Anterior cingulate cortex (tissue), 58 donors: Measurements from ENCODE around the gene TUT4.

Experiments
- DNase-seq, 58 donors: peaks; one replicate each; lab custom pipeline; 2025; lab: John Stamatoyannopoulos, UW

The TUT4 gene

GRCh38 chr1:52416811-52417210, 136.1 kb downstream of the TUT4 start:
- DNase-seq, result no peak

DNA sequence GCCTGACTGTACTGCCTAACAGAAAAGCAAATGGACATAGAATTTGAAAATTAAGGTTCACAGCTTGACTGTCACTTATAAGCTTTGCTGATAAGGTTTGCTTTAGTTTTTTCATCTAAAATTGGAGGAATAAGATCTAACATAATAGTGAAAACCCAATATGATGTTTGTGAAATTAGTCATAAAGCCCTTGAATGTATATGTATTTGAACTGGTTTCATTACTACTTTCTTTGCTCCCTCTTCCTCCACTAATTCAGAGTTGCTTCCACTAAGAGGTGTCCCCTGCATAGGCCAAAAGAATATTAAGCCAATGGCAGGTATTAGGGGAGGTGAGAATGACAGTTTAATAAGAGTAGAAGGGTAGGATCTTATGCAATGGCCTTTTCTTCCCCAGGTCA, 137.9 kb downstream of the TUT4 start:
- DNase-seq, result no peak

- DNase-seq, result no peak
Measured at GRCh38 chr1:52413410-52413989, 139.4 kb downstream of the TUT4 start.

DNA sequence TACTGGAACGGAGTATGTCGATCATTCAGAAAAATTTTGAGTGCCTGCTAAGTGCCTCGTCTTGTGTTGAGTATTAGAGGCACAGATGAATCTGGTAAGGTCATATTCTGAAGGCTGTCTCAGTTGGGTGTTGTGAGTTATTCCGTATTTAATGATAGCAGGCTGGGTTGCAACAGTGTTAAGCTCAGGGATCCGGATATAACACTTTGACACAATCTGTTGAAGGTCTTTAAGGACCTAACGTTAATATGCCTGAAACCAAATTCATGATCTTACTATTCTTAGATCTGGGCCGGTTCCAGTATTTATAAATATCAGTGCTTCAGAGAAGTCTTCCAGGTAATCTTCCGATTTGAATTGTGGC, 147.9 kb downstream of the TUT4 start:
- DNase-seq, result no peak

- DNase-seq, result peak; percentile 70 to 99 (median 92)
Measured at GRCh38 chr1:52404116-52404974, 148.5 kb downstream of the TUT4 start, which contains the start of the genes ORC1 and PRPF38A. Gene ORC1, minus strand, starts transcription at chr1:52404423. Its CDS starts 2,200 bp downstream, at chr1:52402223. Gene PRPF38A, plus strand, starts transcription at chr1:52404602. Its CDS starts 148 bp downstream, at chr1:52404750.

DNA sequence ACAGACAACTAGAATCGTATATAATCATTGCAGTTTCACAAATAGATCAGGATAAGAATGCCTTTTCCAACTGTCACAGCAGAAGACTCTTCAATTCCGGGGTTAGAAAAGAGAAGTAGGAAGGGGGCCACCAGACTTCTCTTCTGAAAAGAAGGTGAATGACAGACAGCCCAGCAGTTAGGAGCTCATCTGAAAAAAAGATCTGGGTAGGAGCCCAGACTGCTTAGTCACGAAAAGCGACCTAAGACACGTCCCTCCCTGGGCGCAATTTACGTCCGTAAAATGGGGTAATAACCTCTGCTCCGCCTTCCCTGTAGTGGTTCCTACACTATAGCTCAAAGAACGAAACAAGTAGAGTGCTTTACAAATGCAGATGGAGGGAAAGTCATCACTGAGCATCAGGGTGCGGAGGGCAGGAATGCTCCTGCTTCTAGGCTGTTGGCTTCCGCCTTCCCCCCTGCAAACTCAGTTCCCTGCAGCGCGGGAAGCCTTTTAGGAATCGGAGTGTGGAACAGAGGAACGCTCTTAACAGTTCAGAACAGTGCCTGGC, 149.3 kb downstream of the TUT4 start:
- peak in 4 of 58 donors; percentile 8 to 32 (median 19) for DNase-seq

- DNase-seq, result no peak
Measured at GRCh38 chr1:52402860-52403240, 150.0 kb downstream of the TUT4 start.

DNA sequence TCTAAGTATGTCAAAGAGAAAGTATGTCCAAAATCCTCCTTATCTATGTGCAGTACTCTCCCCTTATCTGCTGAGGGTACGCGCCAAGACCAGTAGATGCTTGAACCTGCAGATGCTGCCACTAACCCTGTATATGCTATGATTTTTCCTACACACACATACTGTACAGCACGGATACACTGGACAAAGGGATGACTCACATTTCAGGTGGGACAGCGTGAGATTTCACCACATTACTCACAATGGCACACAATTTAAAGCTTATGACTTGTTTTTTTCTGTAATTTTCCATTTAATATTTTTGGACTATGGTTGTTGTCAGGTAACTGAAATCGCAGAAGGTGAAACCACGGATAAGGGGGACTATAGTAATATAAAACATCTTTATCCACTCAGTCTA, 152.8 kb downstream of the TUT4 start:
- DNase-seq, result no peak

DNA sequence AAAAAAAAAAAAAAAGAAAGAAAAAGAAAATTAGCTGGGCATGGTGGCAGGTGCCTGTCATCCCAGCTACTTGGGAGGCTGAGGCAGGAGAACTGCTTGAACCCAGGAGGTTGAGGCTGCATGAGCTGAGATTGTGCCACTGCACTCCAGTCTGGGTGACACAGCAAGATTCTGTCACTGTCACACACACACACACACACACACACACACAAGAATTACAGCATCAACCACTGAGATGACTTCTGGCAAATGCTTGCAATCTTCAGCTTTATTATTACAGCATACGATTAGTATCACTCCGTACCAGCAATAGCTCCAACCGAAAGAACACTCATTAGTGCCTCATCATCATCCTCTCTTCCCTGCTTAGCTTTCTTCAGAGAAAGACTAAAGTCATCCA, 153.3 kb downstream of the TUT4 start:
- no peak for DNase-seq

- no peak for DNase-seq
Measured at GRCh38 chr1:52393174-52393573, 159.7 kb downstream of the TUT4 start.

DNA sequence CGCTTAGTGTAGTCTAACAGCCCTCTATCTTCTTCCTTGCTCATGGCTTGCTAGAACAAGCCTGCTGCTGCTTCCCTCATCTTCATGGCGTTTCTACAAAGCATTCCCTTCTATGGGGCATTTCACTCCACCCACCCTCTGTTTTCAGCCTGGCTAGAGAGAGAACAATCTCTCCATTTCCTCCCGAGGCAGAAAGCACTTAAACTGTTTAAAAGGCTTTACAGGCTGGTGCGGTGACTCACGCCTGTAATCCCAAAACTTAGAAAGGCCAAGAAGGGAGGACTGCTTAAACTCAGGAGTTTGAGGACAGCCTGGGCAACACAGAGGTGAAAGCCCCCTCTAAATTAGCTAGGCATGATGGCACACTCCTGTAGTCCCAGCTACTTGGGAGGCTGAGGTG, 166.4 kb downstream of the TUT4 start:
- no peak for DNase-seq

GRCh38 chr1:52385376-52385775, 167.5 kb downstream of the TUT4 start:
- no peak for DNase-seq
